ENCODE measurements around the gene DSCAML1.
"Not testable (repeated sequence)": the region's sequence is repeated elsewhere in the genome, so short reads cannot be mapped to it uniquely, and the experiment has no call there.

DNA sequence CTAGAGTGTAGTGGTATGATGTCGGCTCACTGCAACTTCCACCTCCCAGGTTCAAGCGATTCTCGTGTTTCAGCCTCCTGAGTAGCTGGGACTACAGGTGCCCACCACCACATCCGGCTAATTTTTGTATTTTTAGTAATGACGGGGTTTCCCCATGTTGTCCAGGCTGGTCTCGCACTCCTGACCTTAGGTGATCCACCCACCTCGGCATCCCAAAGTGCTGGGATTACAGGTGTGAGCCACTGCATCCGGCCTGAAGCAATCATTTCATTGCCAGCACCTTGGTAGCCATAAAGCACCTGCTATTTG, 340.3 kb downstream of the DSCAML1 start:
- TF ChIP-seq, protein P1, sequence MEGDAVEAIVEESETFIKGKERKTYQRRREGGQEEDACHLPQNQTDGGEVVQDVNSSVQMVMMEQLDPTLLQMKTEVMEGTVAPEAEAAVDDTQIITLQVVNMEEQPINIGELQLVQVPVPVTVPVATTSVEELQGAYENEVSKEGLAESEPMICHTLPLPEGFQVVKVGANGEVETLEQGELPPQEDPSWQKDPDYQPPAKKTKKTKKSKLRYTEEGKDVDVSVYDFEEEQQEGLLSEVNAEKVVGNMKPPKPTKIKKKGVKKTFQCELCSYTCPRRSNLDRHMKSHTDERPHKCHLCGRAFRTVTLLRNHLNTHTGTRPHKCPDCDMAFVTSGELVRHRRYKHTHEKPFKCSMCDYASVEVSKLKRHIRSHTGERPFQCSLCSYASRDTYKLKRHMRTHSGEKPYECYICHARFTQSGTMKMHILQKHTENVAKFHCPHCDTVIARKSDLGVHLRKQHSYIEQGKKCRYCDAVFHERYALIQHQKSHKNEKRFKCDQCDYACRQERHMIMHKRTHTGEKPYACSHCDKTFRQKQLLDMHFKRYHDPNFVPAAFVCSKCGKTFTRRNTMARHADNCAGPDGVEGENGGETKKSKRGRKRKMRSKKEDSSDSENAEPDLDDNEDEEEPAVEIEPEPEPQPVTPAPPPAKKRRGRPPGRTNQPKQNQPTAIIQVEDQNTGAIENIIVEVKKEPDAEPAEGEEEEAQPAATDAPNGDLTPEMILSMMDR (conservative IDR thresholded peaks at IDR 0.05; ENCODE audit: low read length): not testable (repeated sequence)
- not testable (repeated sequence) for TF ChIP-seq EZH2phosphoT487 (IDR thresholded peaks at IDR 0.05; ENCODE audit: borderline replicate concordance, low read depth, low read length)

Measured in OCI-LY7 (cell line).